ENCODE measurements around the gene COL4A2.

COL4A2 gene

GRCh38 chr13:110306960-110307766 lies at the start of gene COL4A2, which contains the start of gene COL4A1:
Gene COL4A2 (plus strand): TSS chr13:110307284. CDS start chr13:110307904, 620 bp downstream.
Gene COL4A1 (minus strand): TSS chr13:110307157. CDS start chr13:110307027, 130 bp downstream.
- no peak for TF ChIP-seq CTCF (IDR thresholded peaks at IDR 0.05; ENCODE audit: insufficient read depth, low read depth, low read length, missing control alignments)
- H3K4me3 ChIP-seq (ENCODE audit: low read depth, low read length): no peak within 1 kb of the TSS
- DNase-seq (ENCODE audit: low read depth): no peak

GRCh38 chr13:110257408-110257807 lies 49.7 kb upstream of the COL4A2 start:
- DNase-seq (ENCODE audit: low read depth): peak; percentile 13
- H3K4me3 ChIP-seq (ENCODE audit: low read depth, low read length): no peak overlapping the region
- no peak for TF ChIP-seq CTCF (IDR thresholded peaks at IDR 0.05; ENCODE audit: insufficient read depth, low read depth, low read length, missing control alignments)

- no peak overlapping the region for H3K4me3 ChIP-seq (ENCODE audit: low read depth, low read length)
- no peak for TF ChIP-seq CTCF (IDR thresholded peaks at IDR 0.05; ENCODE audit: insufficient read depth, low read depth, low read length, missing control alignments)
- DNase-seq (ENCODE audit: low read depth): no peak
These were observed 48.0 kb upstream of the COL4A2 start for GRCh38 chr13:110258876-110259631.

- no peak for DNase-seq (ENCODE audit: low read depth)
- no peak for TF ChIP-seq CTCF (IDR thresholded peaks at IDR 0.05; ENCODE audit: insufficient read depth, low read depth, low read length, missing control alignments)
- H3K4me3 ChIP-seq (ENCODE audit: low read depth, low read length): no peak overlapping the region
These were observed 47.4 kb upstream of the COL4A2 start for GRCh38 chr13:110259651-110260050.

- no peak overlapping the region for H3K4me3 ChIP-seq (ENCODE audit: low read depth, low read length)
- peak; percentile 11 for DNase-seq (ENCODE audit: low read depth)
- TF ChIP-seq CTCF (IDR thresholded peaks at IDR 0.05; ENCODE audit: insufficient read depth, low read depth, low read length, missing control alignments): no peak
These were observed 45.7 kb upstream of the COL4A2 start for GRCh38 chr13:110261166-110262081.

GRCh38 chr13:110262082-110262436 lies 45.0 kb upstream of the COL4A2 start:
- no peak overlapping the region for H3K4me3 ChIP-seq (ENCODE audit: low read depth, low read length)
- TF ChIP-seq CTCF (IDR thresholded peaks at IDR 0.05; ENCODE audit: insufficient read depth, low read depth, low read length, missing control alignments): no peak
- DNase-seq (ENCODE audit: low read depth): no peak
